HepG2 (cell line): ENCODE results near the gene NET1. TPM values are rescaled to one million over a fixed set of nuclear protein-coding genes. Genes with fewer than 3 reads are reported as not detected.
A peak's percentile ranks its signal among the peaks of the same experiment; 100 is the strongest.

Experiments
- ATAC-seq: fragments of 200-7000 bp; cut with Tn5 transposase; 3 replicates; pipeline ENCODE4 v1.9.1; 2020; ENCODE audit warnings: mild to moderate bottlenecking, moderate library complexity
- BruUV-seq: library from RNA; stranded (reverse); fragments of 400-500 nt; replicated peaks from 2 replicates; lab custom pipeline; 2021; lab: Mats Ljungman, UMichigan
- CTCF ChIA-PET: fragments of 300-600 bp; formaldehyde crosslinking; extraction: SDS; loops from one replicate; lab custom pipeline; 2021; ENCODE audit warnings: low total read pairs, inconsistent platforms, low intra/inter-chr PET ratio; lab: Yijun Ruan, JAX
- POLR2A ChIA-PET: fragments of 350-600 bp; sonication (Branson Sonifier 250); formaldehyde crosslinking; loops from one replicate; lab custom pipeline; 2020; ENCODE audit warnings: antibody characterized with exemption, inconsistent platforms; lab: Yijun Ruan, JAX
- DNase-seq: peaks from one replicate; pipeline ENCODE4 v3.0.0-alpha.2; 2015; ENCODE audit warnings: low spot score
- FAIRE-seq: peaks from 3 replicates; lab custom pipeline; 2011; peaks lifted over from hg19 to GRCh38; lab: Jason Lieb, UNC
- H2AFZ ChIP-seq: one replicate; pipeline ENCODE4 v1.6.1; 2011; ENCODE audit warnings: low read length, inconsistent platforms
- H3K27ac ChIP-seq: fragments of 300-600 bp; 3 replicates; pipeline ENCODE4 v1.8.0; 2011; ENCODE audit warnings: mixed run types, mild to moderate bottlenecking, mixed read lengths, low read length, inconsistent platforms; ENCODE audit not compliant: insufficient read depth; ENCODE audit errors: extremely low read length
- H3K27me3 ChIP-seq, 2 experiments: fragments of 200-600 bp in 1 of 2; 2 replicates in 1 of 2; 3 replicates in 1 of 2; pipeline versions ENCODE4 v1.6.0 to v1.8.0; 2011; ENCODE audit warnings: low read length in 2 of 2, mild to moderate bottlenecking in 2 of 2, moderate library complexity in 2 of 2, inconsistent platforms in 1 of 2; ENCODE audit not compliant: insufficient read depth in 2 of 2, control insufficient read depth in 1 of 2
- H3K36me3 ChIP-seq, 2 experiments: fragments of 200-600 bp in 1 of 2; replicated peaks in 1 of 2; 2 replicates in 1 of 2; 3 replicates in 1 of 2; pipeline versions ENCODE4 v1.5.1 to v1.8.0; 2011; ENCODE audit warnings: low read length in 2 of 2, inconsistent platforms in 1 of 2; ENCODE audit not compliant: insufficient read depth in 2 of 2, control insufficient read depth in 1 of 2
- H3K4me1 ChIP-seq: 2 replicates; pipeline ENCODE4 v1.5.1; 2012; ENCODE audit warnings: low read length, inconsistent platforms; ENCODE audit not compliant: insufficient read depth
- H3K4me2 ChIP-seq: 2 replicates; pipeline ENCODE4 v1.6.0; 2011; ENCODE audit warnings: low read depth, low read length, inconsistent platforms
- H3K4me3 ChIP-seq, 3 experiments: fragments of 200-600 bp in 1 of 3; sonication (generic), shearing (Covaris generic) in 1 of 3; replicated peaks in 1 of 3; 2 replicates each; pipeline ENCODE4 v1.5.1; 2011 to 2016; ENCODE audit warnings: low read length in 3 of 3, inconsistent platforms in 2 of 3, low read depth in 2 of 3, mild to moderate bottlenecking in 2 of 3, control low read depth in 1 of 3, mixed read lengths in 1 of 3; ENCODE audit not compliant: insufficient read depth in 1 of 3
- H3K79me2 ChIP-seq: one replicate; pipeline ENCODE4 v1.6.1; 2011; ENCODE audit warnings: low read length, inconsistent platforms; ENCODE audit not compliant: insufficient read depth
- H3K9ac ChIP-seq: 2 replicates; pipeline ENCODE4 v1.6.0; 2011; ENCODE audit warnings: mild to moderate bottlenecking, low read depth, low read length, inconsistent platforms; ENCODE audit not compliant: insufficient read depth
- H3K9me3 ChIP-seq: 2 replicates; pipeline ENCODE4 v1.5.1; 2012; ENCODE audit warnings: mild to moderate bottlenecking, low read length
- H4K20me1 ChIP-seq: 2 replicates; pipeline ENCODE4 v1.6.0; 2011; ENCODE audit warnings: inconsistent platforms, mild to moderate bottlenecking, low read length, moderate library complexity; ENCODE audit not compliant: insufficient read depth
- ARID2 ChIP-seq: sonication (generic); formaldehyde crosslinking; IDR thresholded peaks from 2 replicates; pipeline ENCODE4 v1.8.1; 2022; ENCODE audit warnings: mild to moderate bottlenecking, missing genetic modification reagents, borderline replicate concordance
- CBX1 ChIP-seq: IDR thresholded peaks from one replicate; pipeline ENCODE4 v1.6.1; 2016; ENCODE audit warnings: antibody characterized with exemption, low read depth
- FOXK1 ChIP-seq: sonication (generic); formaldehyde crosslinking; IDR thresholded peaks from 2 replicates; pipeline ENCODE4 v1.4.0; 2020; ENCODE audit warnings: low read depth, missing genetic modification reagents, borderline replicate concordance
- HNRNPLL ChIP-seq: fragments of 200-400 bp; formaldehyde crosslinking; IDR thresholded peaks from 2 replicates; pipeline ENCODE4 v1.6.1; 2017; ENCODE audit warnings: mild to moderate bottlenecking, low read depth, low read length; ENCODE audit not compliant: poor library complexity, severe bottlenecking
- IKZF4 ChIP-seq: sonication (generic); formaldehyde crosslinking; IDR thresholded peaks from 2 replicates; pipeline ENCODE4 v1.5.1; 2020; ENCODE audit warnings: borderline replicate concordance, mild to moderate bottlenecking, low read depth, missing genetic modification reagents; ENCODE audit errors: not compliant biosample characterization
- NFKBIZ ChIP-seq: IDR thresholded peaks from 2 replicates; pipeline ENCODE4 v1.6.1; 2018; ENCODE audit warnings: missing genetic modification reagents, missing compliant biosample characterization
- TMF1 ChIP-seq: sonication (generic); formaldehyde crosslinking; IDR thresholded peaks from 2 replicates; pipeline ENCODE4 v1.8.1; 2022; ENCODE audit warnings: low read depth, missing genetic modification reagents
- TRAFD1 ChIP-seq: sonication (generic); formaldehyde crosslinking; IDR thresholded peaks from 2 replicates; pipeline ENCODE4 v1.5.1; 2020; ENCODE audit warnings: missing genetic modification reagents, mild to moderate bottlenecking, borderline replicate concordance
- ZNF616 ChIP-seq: sonication (generic); formaldehyde crosslinking; IDR thresholded peaks from 2 replicates; pipeline ENCODE4 v1.5.0; 2020; ENCODE audit warnings: low read depth, mild to moderate bottlenecking, missing genetic modification reagents
- WGBS: methylation state at CpG from one replicate; pipeline ENCODE4 v1.1.6; 2017; ENCODE audit warnings: low lambda C conversion rate; 5-methylcytosine and 5-hydroxymethylcytosine counted together
- in situ Hi-C: cut with HindIII; loops from 2 replicates; pipeline ENCODE4 v1.10.0; 2017; ENCODE audit warnings: low pct_unique_long_range_greater_than_20kb; ENCODE audit not compliant: extremely low pct_ligation_motif_present
- intact Hi-C: fragments of 100-400 bp; cut with micrococcal nuclease; formaldehyde crosslinking; loops from one replicate; pipeline ENCODE4 v1.10.0; 2022; ENCODE audit not compliant: unreplicated experiment
- polyA plus RNA-seq, 8 experiments: library from polyadenylated mRNA; depleted of rRNA in 3 of 8; stranded (reverse) in 7 of 8; unstranded in 1 of 8; fragments of >200 nt; fragmentation: Illumina TruSeq in 4 of 8; extraction: Trizol in 4 of 8; gene quantifications; 2 replicates each; pipeline versions ENCODE4 v1.2.1 to v1.2.3, GENCODE V29; 2011 to 2016; ENCODE audit warnings: low read depth in 4 of 8, missing spikeins in 1 of 8, mixed read lengths in 1 of 8; ENCODE audit not compliant: insufficient read depth in 1 of 8
- total RNA-seq, 5 experiments: library from RNA; depleted of rRNA; stranded (reverse); fragments of >200 nt; fragmentation: Illumina TruSeq; extraction: Trizol; gene quantifications; 2 replicates each; pipeline ENCODE4 v1.2.3, GENCODE V29; 2016; ENCODE audit warnings: low read depth in 1 of 5
- TF ChIP-seq, protein P1 (sequence below): sonication (generic); formaldehyde crosslinking; IDR thresholded peaks from 2 replicates; pipeline ENCODE4 v1.5.1; 2020; ENCODE audit warnings: missing genetic modification reagents, mild to moderate bottlenecking, borderline replicate concordance
- TF ChIP-seq, protein P2 (sequence below): sonication (generic); formaldehyde crosslinking; IDR thresholded peaks from 2 replicates; pipeline ENCODE4 v1.5.0; 2020; ENCODE audit warnings: mild to moderate bottlenecking, missing genetic modification reagents

Gene NET1
- total and polyA plus RNA-seq, 2 of the 13 experiments (the other 11 are each of a cell fraction or from before 2014, with no cell fraction given), result 48.1 to 65.8 TPM

- Histone ChIP-seq H3K79me2 (no peaks in the 10 kb centered on the region), H3K27me3 (peaks cover 3 to 41% of the 10 kb centered on the region in 2 experiments; a peak in 4 of 5 replicates), H3K9me3 (no peaks in the 10 kb centered on the region), H3K4me3 (no peak within 1 kb of the TSS), H4K20me1 (no peaks in the 10 kb centered on the region), H3K36me3 (no peaks in the 10 kb centered on the region), H2AFZ (no peak within 1 kb of the TSS), H3K9ac (no peak within 1 kb of the TSS), H3K27ac (no peak within 1 kb of the TSS), H3K4me2 (no peak within 1 kb of the TSS), H3K4me1 (peaks cover 72% of the 10 kb centered on the region)
- TF ChIP-seq, protein P1, sequence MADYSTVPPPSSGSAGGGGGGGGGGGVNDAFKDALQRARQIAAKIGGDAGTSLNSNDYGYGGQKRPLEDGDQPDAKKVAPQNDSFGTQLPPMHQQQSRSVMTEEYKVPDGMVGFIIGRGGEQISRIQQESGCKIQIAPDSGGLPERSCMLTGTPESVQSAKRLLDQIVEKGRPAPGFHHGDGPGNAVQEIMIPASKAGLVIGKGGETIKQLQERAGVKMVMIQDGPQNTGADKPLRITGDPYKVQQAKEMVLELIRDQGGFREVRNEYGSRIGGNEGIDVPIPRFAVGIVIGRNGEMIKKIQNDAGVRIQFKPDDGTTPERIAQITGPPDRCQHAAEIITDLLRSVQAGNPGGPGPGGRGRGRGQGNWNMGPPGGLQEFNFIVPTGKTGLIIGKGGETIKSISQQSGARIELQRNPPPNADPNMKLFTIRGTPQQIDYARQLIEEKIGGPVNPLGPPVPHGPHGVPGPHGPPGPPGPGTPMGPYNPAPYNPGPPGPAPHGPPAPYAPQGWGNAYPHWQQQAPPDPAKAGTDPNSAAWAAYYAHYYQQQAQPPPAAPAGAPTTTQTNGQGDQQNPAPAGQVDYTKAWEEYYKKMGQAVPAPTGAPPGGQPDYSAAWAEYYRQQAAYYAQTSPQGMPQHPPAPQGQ, result no peak
- TF ChIP-seq NFKBIZ (CRISPR knock-in tag) (no peak), HNRNPLL (no peak), TMF1 (no peak), ARID2 (CRISPR knock-in tag) (no peak), IKZF4 (CRISPR knock-in tag) (no peak), CBX1 (no peak), FOXK1 (no peak), ZNF616 (CRISPR knock-in tag) (no peak), TRAFD1 (CRISPR knock-in tag) (no peak)
- TF ChIP-seq, protein P2, sequence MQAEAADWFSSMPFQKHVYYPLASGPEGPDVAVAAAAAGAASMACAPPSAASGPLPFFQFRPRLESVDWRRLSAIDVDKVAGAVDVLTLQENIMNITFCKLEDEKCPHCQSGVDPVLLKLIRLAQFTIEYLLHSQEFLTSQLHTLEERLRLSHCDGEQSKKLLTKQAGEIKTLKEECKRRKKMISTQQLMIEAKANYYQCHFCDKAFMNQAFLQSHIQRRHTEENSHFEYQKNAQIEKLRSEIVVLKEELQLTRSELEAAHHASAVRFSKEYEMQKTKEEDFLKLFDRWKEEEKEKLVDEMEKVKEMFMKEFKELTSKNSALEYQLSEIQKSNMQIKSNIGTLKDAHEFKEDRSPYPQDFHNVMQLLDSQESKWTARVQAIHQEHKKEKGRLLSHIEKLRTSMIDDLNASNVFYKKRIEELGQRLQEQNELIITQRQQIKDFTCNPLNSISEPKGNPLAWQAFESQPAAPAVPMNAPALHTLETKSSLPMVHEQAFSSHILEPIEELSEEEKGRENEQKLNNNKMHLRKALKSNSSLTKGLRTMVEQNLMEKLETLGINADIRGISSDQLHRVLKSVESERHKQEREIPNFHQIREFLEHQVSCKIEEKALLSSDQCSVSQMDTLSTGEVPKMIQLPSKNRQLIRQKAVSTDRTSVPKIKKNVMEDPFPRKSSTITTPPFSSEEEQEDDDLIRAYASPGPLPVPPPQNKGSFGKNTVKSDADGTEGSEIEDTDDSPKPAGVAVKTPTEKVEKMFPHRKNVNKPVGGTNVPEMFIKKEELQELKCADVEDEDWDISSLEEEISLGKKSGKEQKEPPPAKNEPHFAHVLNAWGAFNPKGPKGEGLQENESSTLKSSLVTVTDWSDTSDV (CRISPR knock-in tag), result no peak
- WGBS, result 54% methylated on average over 5 of the region's 10 CpGs
- intact Hi-C loops, result loop anchor here (2.0 kb wide), 1 partner anchor 17 kb away; no protein-coding TSS in a partner anchor
- DNase-seq, result no peak
- ChIA-PET POLR2A (interaction anchor here (1.3 to 2.6 kb wide), 2 partner anchors 49 to 53 kb away, joined by 4 to 9 read pairs; no protein-coding TSS in a partner anchor), CTCF (no interaction called here)
- in situ Hi-C loops, result no loop called here
- peak; percentile 14; the same call in 2 of the 3 replicates for ATAC-seq
- no peak for FAIRE-seq
- no TSS peak for BruUV-seq
These were observed 87.3 kb downstream of the NET1 start, which contains the start of gene CALML5 for GRCh38 chr10:5499493-5500140. CALML5 (minus strand) TSS chr10:5499570; CDS start chr10:5499438, 132 bp downstream.
